ENCODE results near the gene PTPN3. TPM values are rescaled to one million over a fixed set of nuclear protein-coding genes. Genes with fewer than 3 reads are reported as not detected.
"Not testable (repeated sequence)": the region's sequence is repeated elsewhere in the genome, so short reads cannot be mapped to it uniquely, and the experiment has no call there.

PTPN3 gene
- total RNA-seq, 2 donors from 2014 or later, result 23.6 to 26.7 TPM

DNA sequence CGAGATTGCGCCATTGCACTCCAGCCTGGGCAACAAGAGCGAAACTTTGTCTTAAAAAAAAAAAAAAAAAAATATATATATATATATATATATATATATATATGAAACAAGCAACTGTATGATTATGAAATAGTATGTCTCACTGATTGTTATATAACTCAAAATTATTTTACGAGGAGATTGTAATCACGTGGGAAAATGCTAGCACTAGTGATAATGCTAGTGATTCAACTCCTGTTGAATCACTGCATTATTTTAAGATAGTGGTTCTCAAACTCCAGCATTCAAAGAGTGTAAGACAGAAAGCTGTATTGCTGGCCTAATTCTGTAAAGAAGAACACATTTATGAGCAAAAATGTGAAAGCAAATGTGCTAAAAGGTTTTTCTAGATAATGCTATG, 12.4 kb upstream of the PTPN3 start:
- TF ChIP-seq, protein P1, sequence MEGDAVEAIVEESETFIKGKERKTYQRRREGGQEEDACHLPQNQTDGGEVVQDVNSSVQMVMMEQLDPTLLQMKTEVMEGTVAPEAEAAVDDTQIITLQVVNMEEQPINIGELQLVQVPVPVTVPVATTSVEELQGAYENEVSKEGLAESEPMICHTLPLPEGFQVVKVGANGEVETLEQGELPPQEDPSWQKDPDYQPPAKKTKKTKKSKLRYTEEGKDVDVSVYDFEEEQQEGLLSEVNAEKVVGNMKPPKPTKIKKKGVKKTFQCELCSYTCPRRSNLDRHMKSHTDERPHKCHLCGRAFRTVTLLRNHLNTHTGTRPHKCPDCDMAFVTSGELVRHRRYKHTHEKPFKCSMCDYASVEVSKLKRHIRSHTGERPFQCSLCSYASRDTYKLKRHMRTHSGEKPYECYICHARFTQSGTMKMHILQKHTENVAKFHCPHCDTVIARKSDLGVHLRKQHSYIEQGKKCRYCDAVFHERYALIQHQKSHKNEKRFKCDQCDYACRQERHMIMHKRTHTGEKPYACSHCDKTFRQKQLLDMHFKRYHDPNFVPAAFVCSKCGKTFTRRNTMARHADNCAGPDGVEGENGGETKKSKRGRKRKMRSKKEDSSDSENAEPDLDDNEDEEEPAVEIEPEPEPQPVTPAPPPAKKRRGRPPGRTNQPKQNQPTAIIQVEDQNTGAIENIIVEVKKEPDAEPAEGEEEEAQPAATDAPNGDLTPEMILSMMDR (IDR thresholded peaks at IDR 0.05), result no peak
- Histone ChIP-seq H3K9me3 (no peaks in the 10 kb centered on the region), H3K27me3 (no peaks in the 10 kb centered on the region), H3K36me3 (no peaks in the 10 kb centered on the region), H3K4me1 (no peaks in the 10 kb centered on the region), H3K4me3 (no peak overlapping the region), H3K9ac (ENCODE audit: low read depth in 2 of 2, low read length in 2 of 2) (no peak overlapping the region), H3K27ac (no peak overlapping the region)
- intact Hi-C loops (cut with DNase I), result no loop called here
- no peak for DNase-seq

DNA sequence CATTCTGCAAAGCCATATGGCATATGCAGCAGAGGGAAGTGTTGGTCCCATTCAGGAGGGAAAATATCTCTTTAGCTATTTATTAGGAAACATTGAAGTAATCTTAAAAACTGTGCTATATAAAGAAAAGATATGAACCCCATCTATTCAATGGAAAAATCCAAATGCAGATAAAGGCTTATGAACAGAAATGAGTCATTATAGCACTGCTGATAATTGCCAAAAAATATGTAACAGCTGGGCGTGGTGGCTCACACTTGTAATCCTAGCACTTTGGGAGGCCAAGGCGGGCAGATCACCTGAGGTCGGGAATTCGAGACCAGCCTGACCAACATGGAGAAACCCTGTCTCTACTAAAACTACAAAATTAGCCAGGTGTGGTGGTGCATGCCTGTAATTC, 11.9 kb upstream of the PTPN3 start:
- DNase-seq; H3K36me3 ChIP-seq; H3K4me3 ChIP-seq; H3K27me3 ChIP-seq; H3K9ac ChIP-seq (ENCODE audit: low read depth in 2 of 2, low read length in 2 of 2); H3K27ac ChIP-seq; H3K9me3 ChIP-seq; H3K4me1 ChIP-seq; intact Hi-C loops (cut with DNase I): not testable (repeated sequence)

DNA sequence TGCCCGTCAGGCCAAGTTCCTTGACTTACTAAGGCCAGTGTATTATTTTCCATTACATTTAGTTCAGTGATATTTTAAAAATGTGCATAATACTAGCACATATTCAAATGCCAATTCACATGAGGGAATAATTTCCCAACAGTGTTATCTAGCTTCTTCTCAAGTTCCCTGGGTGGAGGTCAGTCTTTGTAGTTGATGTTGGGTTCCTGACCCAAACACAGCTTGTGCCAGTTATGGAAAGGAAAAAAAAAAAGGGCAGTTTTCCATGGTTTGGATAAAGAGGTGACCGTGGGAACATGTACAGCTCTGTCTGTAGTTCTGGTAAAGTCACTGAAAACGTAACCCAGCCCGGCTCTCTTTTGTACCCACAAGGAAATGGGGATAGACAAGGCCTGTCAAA, 11.5 kb upstream of the PTPN3 start:
- no peak for DNase-seq
- Histone ChIP-seq H3K4me3 (no peak overlapping the region), H3K27me3 (no peaks in the 10 kb centered on the region), H3K9me3 (no peaks in the 10 kb centered on the region), H3K36me3 (no peaks in the 10 kb centered on the region), H3K4me1 (no peaks in the 10 kb centered on the region), H3K27ac (no peak overlapping the region), H3K9ac (ENCODE audit: low read depth in 2 of 2, low read length in 2 of 2) (no peak overlapping the region)
- TF ChIP-seq, protein P1 (IDR thresholded peaks at IDR 0.05), result no peak
- intact Hi-C loops (cut with DNase I), result no loop called here

DNA sequence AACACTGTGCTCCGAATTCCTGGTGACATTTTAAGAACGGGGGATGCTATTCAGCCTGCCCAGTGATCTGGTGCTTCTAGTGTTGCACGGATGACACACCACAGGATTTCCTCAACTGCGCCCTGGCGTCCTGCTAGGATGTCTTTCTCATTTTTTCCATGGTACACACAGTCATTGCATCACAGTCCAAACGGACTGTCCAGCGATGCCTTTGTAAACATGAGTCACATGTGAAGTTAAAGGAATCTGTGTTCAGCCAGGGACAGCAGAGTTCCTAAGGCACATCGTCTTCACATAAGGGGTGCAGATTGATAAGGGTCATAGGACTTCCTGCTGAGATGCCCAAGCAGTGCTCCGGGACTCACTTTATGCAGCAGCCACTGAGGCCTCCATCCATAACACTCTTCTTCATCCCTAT, 9.3 kb upstream of the PTPN3 start:
- DNase-seq, result no peak
- H3K9ac ChIP-seq (ENCODE audit: low read depth in 2 of 2, low read length in 2 of 2), result no peak overlapping the region
- TF ChIP-seq, protein P1 (IDR thresholded peaks at IDR 0.05), result no peak
- intact Hi-C loops (cut with DNase I), result no loop called here
- H3K27ac ChIP-seq, result no peak overlapping the region
- H3K9me3 ChIP-seq, result no peaks in the 10 kb centered on the region
- H3K36me3 ChIP-seq, result no peaks in the 10 kb centered on the region
- no peaks in the 10 kb centered on the region for H3K4me1 ChIP-seq
- H3K27me3 ChIP-seq, result no peaks in the 10 kb centered on the region
- H3K4me3 ChIP-seq, result no peak overlapping the region

DNA sequence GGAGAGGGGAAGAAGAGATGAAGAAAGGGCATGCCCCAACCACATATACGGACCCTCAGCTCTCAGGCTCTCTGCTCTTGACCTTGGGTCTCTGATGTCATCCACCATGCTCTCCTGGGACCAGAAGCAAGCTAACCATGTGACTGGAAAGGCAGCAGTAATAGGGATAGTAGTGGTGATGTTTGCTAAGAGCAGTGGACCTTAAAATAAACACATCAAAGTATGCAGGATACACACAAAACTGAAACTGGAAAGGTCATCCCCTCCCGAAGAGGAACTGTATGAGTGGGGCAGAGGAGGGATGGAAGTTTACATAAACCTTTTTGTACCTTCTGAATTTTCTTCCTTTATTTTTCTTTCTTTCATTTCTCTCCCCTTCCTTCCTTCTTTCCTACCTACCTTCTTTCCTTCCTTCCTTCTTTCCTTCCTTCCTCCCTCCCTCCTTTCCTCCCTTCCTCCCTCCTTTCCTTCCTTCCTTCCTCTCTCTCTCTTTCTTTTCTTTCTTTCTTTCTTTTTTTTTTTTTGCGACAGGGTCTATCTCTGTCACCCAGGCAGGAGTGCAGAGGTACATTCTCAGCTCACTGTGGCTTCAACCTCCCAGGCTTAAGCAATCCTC, 8.1 kb upstream of the PTPN3 start:
- H3K27ac ChIP-seq, result no peak overlapping the region
- no peaks in the 10 kb centered on the region for H3K27me3 ChIP-seq
- no peak for DNase-seq
- H3K4me3 ChIP-seq, result no peak overlapping the region
- TF ChIP-seq, protein P1 (IDR thresholded peaks at IDR 0.05), result no peak
- intact Hi-C loops (cut with DNase I), result no loop called here
- H3K9me3 ChIP-seq, result no peaks in the 10 kb centered on the region
- no peaks in the 10 kb centered on the region for H3K4me1 ChIP-seq
- no peak overlapping the region for H3K9ac ChIP-seq (ENCODE audit: low read depth in 2 of 2, low read length in 2 of 2)
- H3K36me3 ChIP-seq, result no peaks in the 10 kb centered on the region

DNA sequence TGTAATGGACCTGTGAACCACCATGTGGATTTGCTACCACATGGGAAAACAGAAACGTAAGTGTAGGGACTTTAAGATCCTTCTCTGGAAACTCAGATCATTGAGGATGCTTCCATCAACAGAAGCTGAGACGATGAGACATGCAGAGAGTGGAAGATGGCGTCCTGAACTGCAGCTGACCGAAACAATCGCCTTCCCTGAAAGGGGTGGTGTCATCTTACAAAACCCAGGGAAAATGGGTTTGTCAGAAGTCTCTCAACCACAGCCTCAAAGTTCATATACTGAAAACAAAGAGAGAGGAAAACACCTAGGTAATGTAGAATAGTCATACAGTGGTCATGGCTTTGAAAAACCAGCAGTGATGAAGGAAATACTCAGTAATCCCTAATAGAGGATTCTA, 6.6 kb upstream of the PTPN3 start:
- no peak overlapping the region for H3K27ac ChIP-seq
- intact Hi-C loops (cut with DNase I), result no loop called here
- H3K9ac ChIP-seq (ENCODE audit: low read depth in 2 of 2, low read length in 2 of 2), result no peak overlapping the region
- H3K4me1 ChIP-seq, result no peaks in the 10 kb centered on the region
- H3K27me3 ChIP-seq, result no peaks in the 10 kb centered on the region
- no peaks in the 10 kb centered on the region for H3K36me3 ChIP-seq
- TF ChIP-seq, protein P1 (IDR thresholded peaks at IDR 0.05), result no peak
- H3K9me3 ChIP-seq, result no peaks in the 10 kb centered on the region
- H3K4me3 ChIP-seq, result no peak overlapping the region
- DNase-seq, result no peak

Measured in colonic mucosa (tissue), 4 donors.